ENCODE results near the gene FER1L5. TPM values are rescaled to one million over a fixed set of nuclear protein-coding genes. Genes with fewer than 3 reads are reported as not detected.
A peak's percentile ranks its signal among the peaks of the same experiment; 100 is the strongest.

The FER1L5 gene
- total and polyA plus RNA-seq, 12 donors: 0.01 to 0.14 (median 0.07) TPM; not detected in 5

GRCh38 chr2:96690306-96691021, 47.9 kb downstream of the FER1L5 start:
- H3K27ac ChIP-seq: no peak overlapping the region
- H3K36me3 ChIP-seq: no peaks in the 10 kb centered on the region
- no peaks in the 10 kb centered on the region for H3K9me3 ChIP-seq
- ATAC-seq (no peak), DNase-seq (no peak)
- H3K4me3 ChIP-seq: no peak overlapping the region
- TF ChIP-seq CTCF (IDR thresholded peaks at IDR 0.05): no peak
- 92 to 94% methylated on average over 16 of the region's 16 CpGs for WGBS, 2 donors
- H3K27me3 ChIP-seq: peaks cover 0 to 7% (median 0%) of the 10 kb centered on the region in 7 donors
- intact Hi-C loops (cut with DNase I): no loop called here
- peaks cover 0 to 9% (median 8%) of the 10 kb centered on the region in 9 donors for H3K4me1 ChIP-seq

DNA sequence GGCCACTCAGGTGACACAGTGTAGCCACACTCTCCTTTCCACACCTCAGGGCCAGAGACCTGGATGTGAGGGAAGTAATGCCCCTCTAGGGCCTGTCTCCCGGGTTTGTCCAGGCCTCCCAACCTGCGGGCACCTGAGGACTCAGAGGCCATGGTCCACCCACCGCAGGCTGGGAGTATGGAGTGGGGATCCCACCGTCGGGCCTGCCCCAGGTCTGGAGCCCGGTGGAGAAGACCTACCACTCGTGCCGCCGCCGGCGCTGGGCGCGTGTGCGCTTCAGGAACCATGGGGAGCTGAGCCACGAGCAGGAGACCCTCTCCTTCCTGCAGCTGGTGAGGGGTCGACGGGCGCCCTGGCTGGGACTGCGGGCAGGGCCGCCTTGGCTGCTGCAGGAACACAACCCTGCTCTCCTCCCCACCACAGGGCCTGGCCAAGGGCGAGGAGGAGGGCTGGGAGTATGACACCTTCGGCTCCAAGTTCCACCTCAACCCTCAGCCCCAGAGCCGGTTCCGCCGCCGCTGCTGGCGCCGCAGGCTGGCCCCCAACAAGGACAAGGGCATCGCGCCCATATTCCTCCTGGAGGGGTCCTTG, 48.6 kb downstream of the FER1L5 start:
- H3K4me3 ChIP-seq: no peak overlapping the region
- no peak for ATAC-seq
- intact Hi-C loops (cut with DNase I): no loop called here
- peaks cover 0 to under 1% (median 0%) of the 10 kb centered on the region in 7 donors for H3K27me3 ChIP-seq
- WGBS, 2 donors: 94 to 95% methylated on average over 30 of the region's 30 CpGs
- no peaks in the 10 kb centered on the region for H3K36me3 ChIP-seq
- no peak for DNase-seq
- no peak overlapping the region for H3K27ac ChIP-seq
- TF ChIP-seq CTCF (IDR thresholded peaks at IDR 0.05): no peak
- no peaks in the 10 kb centered on the region for H3K9me3 ChIP-seq
- peaks cover 0 to 3% (median 2%) of the 10 kb centered on the region in 9 donors for H3K4me1 ChIP-seq

- Histone ChIP-seq H3K4me1 (no peaks in the 10 kb centered on the region), H3K4me3 (no peak overlapping the region), H3K36me3 (no peaks in the 10 kb centered on the region), H3K27ac (no peak overlapping the region), H3K27me3 (no peaks in the 10 kb centered on the region), H3K9me3 (no peaks in the 10 kb centered on the region)
- 85% methylated on average over 14 of the region's 14 CpGs for WGBS, 2 donors
- ATAC-seq (peak in 1 of 8 donors; percentile 22), DNase-seq (no peak)
- TF ChIP-seq CTCF (IDR thresholded peaks at IDR 0.05): no peak
- intact Hi-C loops (cut with DNase I): no loop called here
Observed at GRCh38 chr2:96692094-96692971, 49.8 kb downstream of the FER1L5 start.
